DOHH2 (cell line): ENCODE data around the gene ZNF219.
A peak's percentile ranks its signal among the peaks of the same experiment; 100 is the strongest.

Experiments
- H3F3A ChIP-seq: fragments of 200-600 bp; sonication (generic), shearing (Covaris generic); 2 replicates; pipeline ENCODE4 v1.6.0; 2016; ENCODE audit warnings: antibody characterized with exemption, mild to moderate bottlenecking; ENCODE audit not compliant: control insufficient read depth, insufficient read depth
- H3K27ac ChIP-seq: fragments of 200-600 bp; sonication (generic); 2 replicates; pipeline ENCODE4 v1.5.1; 2014; ENCODE audit warnings: low read depth, mild to moderate bottlenecking, low read length, moderate library complexity
- H3K27me3 ChIP-seq: fragments of 200-600 bp; sonication (generic); 2 replicates; pipeline ENCODE4 v1.6.1; 2014; ENCODE audit warnings: mild to moderate bottlenecking, low read length, mixed read lengths; ENCODE audit not compliant: control insufficient read depth
- H3K36me3 ChIP-seq: fragments of 200-600 bp; sonication (generic); 2 replicates; pipeline ENCODE4 v1.6.1; 2014; ENCODE audit warnings: mild to moderate bottlenecking, low read length, moderate library complexity, mixed read lengths; ENCODE audit not compliant: control insufficient read depth
- H3K4me1 ChIP-seq: fragments of 200-600 bp; sonication (generic); 2 replicates; pipeline ENCODE4 v1.6.1; 2014; ENCODE audit warnings: mild to moderate bottlenecking, low read length, mixed read lengths; ENCODE audit not compliant: control insufficient read depth
- H3K4me2 ChIP-seq: fragments of 200-600 bp; sonication (generic); 2 replicates; pipeline ENCODE4 v1.6.0; 2014; ENCODE audit warnings: mild to moderate bottlenecking, low read length, moderate library complexity
- H3K4me3 ChIP-seq: fragments of 200-600 bp; sonication (generic); 2 replicates; pipeline ENCODE4 v1.5.1; 2014; ENCODE audit warnings: mild to moderate bottlenecking, low read length, mixed read lengths
- H3K79me2 ChIP-seq: fragments of 200-600 bp; sonication (generic); 2 replicates; pipeline ENCODE4 v1.6.1; 2014; ENCODE audit warnings: mild to moderate bottlenecking, low read length, mixed read lengths; ENCODE audit not compliant: control insufficient read depth
- H3K9me2 ChIP-seq: fragments of 200-600 bp; sonication (generic); replicated peaks from 2 replicates; pipeline ENCODE4 v1.6.1; 2014; ENCODE audit warnings: mild to moderate bottlenecking, low read length, mixed read lengths; ENCODE audit not compliant: control insufficient read depth
- H3K9me3 ChIP-seq: fragments of 200-600 bp; sonication (generic); 2 replicates; pipeline ENCODE4 v1.6.1; 2014; ENCODE audit warnings: antibody characterized with exemption, low read length, mixed read lengths; ENCODE audit not compliant: control insufficient read depth, insufficient read depth
- H4K20me1 ChIP-seq: fragments of 200-600 bp; sonication (generic); 2 replicates; pipeline ENCODE4 v1.6.0; 2014; ENCODE audit warnings: low read depth, mild to moderate bottlenecking, antibody characterized with exemption, low read length, moderate library complexity; ENCODE audit not compliant: control insufficient read depth, insufficient read depth
- EZH2phosphoT487 ChIP-seq: fragments of 200-600 bp; sonication (generic); IDR thresholded peaks from 2 replicates; pipeline ENCODE4 v1.6.1; 2017; ENCODE audit warnings: borderline replicate concordance, mild to moderate bottlenecking, antibody characterized with exemption, low read length, moderate library complexity, mixed read lengths
- TF ChIP-seq, protein P1 (sequence below): fragments of 200-600 bp; sonication (generic); IDR thresholded peaks from one replicate; pipeline ENCODE4 v1.5.1; 2014; ENCODE audit warnings: antibody characterized with exemption, mild to moderate bottlenecking, low read depth, low read length; ENCODE audit not compliant: poor library complexity, severe bottlenecking

Gene ZNF219

GRCh38 chr14:21106498-21107282 lies 8.2 kb upstream of the ZNF219 start:
- Histone ChIP-seq H3F3A (0 out of 2 replicates have a peak, but pooled peaks cover 2% of the 10 kb centered on the region), H3K9me2 (no peaks in the 10 kb centered on the region), H3K9me3 (no peaks in the 10 kb centered on the region), H3K4me2 (peak overlapping the region; percentile 26; the same call in 1 of the 2 replicates), H3K4me1 (peaks cover 38% of the 10 kb centered on the region), H3K36me3 (peaks cover 5% of the 10 kb centered on the region), H3K4me3 (no peak overlapping the region), H3K79me2 (peaks cover 16% of the 10 kb centered on the region), H3K27ac (no peak overlapping the region), H4K20me1 (no peaks in the 10 kb centered on the region), H3K27me3 (no peaks in the 10 kb centered on the region)
- TF ChIP-seq, protein P1, sequence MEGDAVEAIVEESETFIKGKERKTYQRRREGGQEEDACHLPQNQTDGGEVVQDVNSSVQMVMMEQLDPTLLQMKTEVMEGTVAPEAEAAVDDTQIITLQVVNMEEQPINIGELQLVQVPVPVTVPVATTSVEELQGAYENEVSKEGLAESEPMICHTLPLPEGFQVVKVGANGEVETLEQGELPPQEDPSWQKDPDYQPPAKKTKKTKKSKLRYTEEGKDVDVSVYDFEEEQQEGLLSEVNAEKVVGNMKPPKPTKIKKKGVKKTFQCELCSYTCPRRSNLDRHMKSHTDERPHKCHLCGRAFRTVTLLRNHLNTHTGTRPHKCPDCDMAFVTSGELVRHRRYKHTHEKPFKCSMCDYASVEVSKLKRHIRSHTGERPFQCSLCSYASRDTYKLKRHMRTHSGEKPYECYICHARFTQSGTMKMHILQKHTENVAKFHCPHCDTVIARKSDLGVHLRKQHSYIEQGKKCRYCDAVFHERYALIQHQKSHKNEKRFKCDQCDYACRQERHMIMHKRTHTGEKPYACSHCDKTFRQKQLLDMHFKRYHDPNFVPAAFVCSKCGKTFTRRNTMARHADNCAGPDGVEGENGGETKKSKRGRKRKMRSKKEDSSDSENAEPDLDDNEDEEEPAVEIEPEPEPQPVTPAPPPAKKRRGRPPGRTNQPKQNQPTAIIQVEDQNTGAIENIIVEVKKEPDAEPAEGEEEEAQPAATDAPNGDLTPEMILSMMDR = peak; percentile 86
- no peak for TF ChIP-seq EZH2phosphoT487

- Histone ChIP-seq H3K4me2 (no peak overlapping the region), H3K27ac (no peak overlapping the region), H3K4me3 (no peak overlapping the region)
These were observed 7.7 kb upstream of the ZNF219 start for GRCh38 chr14:21106176-21106497.

GRCh38 chr14:21105095-21105494 lies 6.6 kb upstream of the ZNF219 start:
- no peaks in the 10 kb centered on the region for H3K9me2 ChIP-seq
- H3K27ac ChIP-seq = no peak overlapping the region
- no peaks in the 10 kb centered on the region for H3K27me3 ChIP-seq
- peaks cover 16% of the 10 kb centered on the region for H3K79me2 ChIP-seq
- peak overlapping the region; percentile 78 for H3K4me2 ChIP-seq
- peak overlapping the region; percentile 90 for H3K4me3 ChIP-seq
- TF ChIP-seq, protein P1 = no peak
- TF ChIP-seq EZH2phosphoT487 = no peak
- H4K20me1 ChIP-seq = no peaks in the 10 kb centered on the region
- H3K36me3 ChIP-seq = peaks cover 5% of the 10 kb centered on the region
- H3F3A ChIP-seq = 0 out of 2 replicates have a peak, but pooled peaks cover 2% of the 10 kb centered on the region
- H3K9me3 ChIP-seq = no peaks in the 10 kb centered on the region
- H3K4me1 ChIP-seq = peaks cover 38% of the 10 kb centered on the region

More at GRCh38 chr14:21106176-21106497, 7.7 kb upstream of the ZNF219 start:
- Histone ChIP-seq H3K79me2 (peaks cover 16% of the 10 kb centered on the region), H3K4me1 (peaks cover 38% of the 10 kb centered on the region), H3K9me2 (no peaks in the 10 kb centered on the region), H3F3A (0 out of 2 replicates have a peak, but pooled peaks cover 2% of the 10 kb centered on the region), H3K36me3 (peaks cover 5% of the 10 kb centered on the region), H4K20me1 (no peaks in the 10 kb centered on the region), H3K27me3 (no peaks in the 10 kb centered on the region), H3K9me3 (no peaks in the 10 kb centered on the region)
- TF ChIP-seq, protein P1 = no peak
- TF ChIP-seq EZH2phosphoT487 = no peak
